H1 (cell line): ENCODE data around the gene OPALIN. TPM values are rescaled to one million over a fixed set of nuclear protein-coding genes. Genes with fewer than 3 reads are reported as not detected.

Experiments
- HDAC2 ChIP-seq, 2 experiments: fragments of 300-600 bp in 1 of 2; sonication (generic) in 1 of 2; IDR thresholded peaks; 2 replicates each; pipeline ENCODE4 v1.6.1; 2011 to 2012; ENCODE audit warnings: low read depth in 2 of 2, low read length in 2 of 2, mild to moderate bottlenecking in 2 of 2, moderate library complexity in 2 of 2, borderline replicate concordance in 1 of 2, inconsistent platforms in 1 of 2
- KDM5A ChIP-seq: fragments of 200-600 bp; IDR thresholded peaks from 2 replicates; pipeline ENCODE4 v1.7.1; 2012; ENCODE audit warnings: mild to moderate bottlenecking, low read length, inconsistent platforms, mixed read lengths
- MAX ChIP-seq: IDR thresholded peaks from 2 replicates; pipeline ENCODE4 v1.6.1; 2012; ENCODE audit warnings: inconsistent platforms
- YY1 ChIP-seq: IDR thresholded peaks from 2 replicates; pipeline ENCODE4 v1.6.1; 2011; ENCODE audit warnings: low read depth, mild to moderate bottlenecking, low read length
- ZNF274 ChIP-seq: IDR thresholded peaks from 2 replicates; pipeline ENCODE4 v1.7.0; 2012; ENCODE audit warnings: low read length, borderline replicate concordance; ENCODE audit errors: extremely low read depth
- polyA plus RNA-seq, 7 experiments: library from polyadenylated mRNA; depleted of rRNA in 3 of 7; stranded (reverse) in 5 of 7; unstranded in 2 of 7; fragments of >200 nt in 5 of 7; fragments of 200-250 nt in 2 of 7; gene quantifications; 1 replicate in 5 of 7; 2 replicates in 1 of 7; 4 replicates in 1 of 7; pipeline versions ENCODE4 v1.2.1 to v1.2.3, GENCODE V29; 2011 to 2013; ENCODE audit warnings: missing spikeins in 2 of 7, mixed read lengths in 2 of 7
- total RNA-seq: library from RNA; stranded (reverse); fragmentation: NEBNext Ultra II Directional; extraction: Animal tissue kit (Norgen Biotek cat#: 25700); gene quantifications from 2 replicates; pipeline ENCODE4 v1.2.1, GENCODE V29; 2021

OPALIN gene
- total and polyA plus RNA-seq, 2 of the 8 experiments (the other 6 are each of a cell fraction or from before 2014, with no cell fraction given): 0.03 TPM; not detected in 1

GRCh38 chr10:96365571-96365970, 6.8 kb upstream of the OPALIN start (continued):
- TF ChIP-seq ZNF274: no peak
- TF ChIP-seq KDM5A: no peak
- no peak for TF ChIP-seq HDAC2 (IDR thresholded peaks at IDR 0.05; ENCODE audit: borderline replicate concordance in 1 of 2, low read depth in 2 of 2, low read length in 2 of 2)
- TF ChIP-seq MAX: no peak
- TF ChIP-seq YY1: no peak
